NCI-H524 (cell line): ENCODE data around the gene GGTA1.
"Not testable (repeated sequence)": the region's sequence is repeated elsewhere in the genome, so short reads cannot be mapped to it uniquely, and the experiment has no call there.

Experiments
- DNase-seq, 2 experiments: peaks; one replicate each; lab custom pipeline; 2025; lab: John Stamatoyannopoulos, UW

The GGTA1 gene

GRCh38 chr9:121458449-121458848 lies 41.2 kb downstream of the GGTA1 start:
- DNase-seq = not testable (repeated sequence)

- DNase-seq = no peak
These were observed 44.0 kb downstream of the GGTA1 start for GRCh38 chr9:121455527-121456239.

- no peak for DNase-seq
These were observed 44.7 kb downstream of the GGTA1 start for GRCh38 chr9:121454972-121455371.

GRCh38 chr9:121453232-121453892 lies 46.3 kb downstream of the GGTA1 start:
- no peak for DNase-seq

- no peak for DNase-seq
These were observed 47.6 kb downstream of the GGTA1 start for GRCh38 chr9:121452085-121452484.

GRCh38 chr9:121451586-121451985 lies 48.1 kb downstream of the GGTA1 start:
- no peak for DNase-seq

GRCh38 chr9:121450241-121450640 lies 49.4 kb downstream of the GGTA1 start:
- DNase-seq = no peak

GRCh38 chr9:121449786-121450185 lies 49.9 kb downstream of the GGTA1 start:
- DNase-seq = no peak

GRCh38 chr9:121447321-121447834 lies 52.3 kb downstream of the GGTA1 start:
- DNase-seq = no peak

GRCh38 chr9:121445986-121446385 lies 53.7 kb downstream of the GGTA1 start:
- peak; percentile 13 to 44 for DNase-seq

- DNase-seq = no peak
These were observed 55.7 kb downstream of the GGTA1 start for GRCh38 chr9:121443981-121444380.

GRCh38 chr9:121441165-121441564 lies 58.5 kb downstream of the GGTA1 start:
- no peak for DNase-seq

- peak; percentile 22 to 65 for DNase-seq
These were observed 59.7 kb downstream of the GGTA1 start for GRCh38 chr9:121439711-121440664.

GRCh38 chr9:121439016-121439415 lies 60.6 kb downstream of the GGTA1 start:
- no peak for DNase-seq

GRCh38 chr9:121437891-121438290 lies 61.8 kb downstream of the GGTA1 start:
- DNase-seq = no peak

- DNase-seq = not testable (repeated sequence)
These were observed 62.6 kb downstream of the GGTA1 start for GRCh38 chr9:121437046-121437445.

GRCh38 chr9:121434969-121435368 lies 64.7 kb downstream of the GGTA1 start:
- peak; percentile 53 to 91 for DNase-seq

- DNase-seq = no peak
These were observed 71.7 kb downstream of the GGTA1 start for GRCh38 chr9:121427899-121428298.

- no peak for DNase-seq
These were observed 75.6 kb downstream of the GGTA1 start for GRCh38 chr9:121424024-121424432.

- DNase-seq = no peak
These were observed 87.7 kb downstream of the GGTA1 start for GRCh38 chr9:121411993-121412392.

- no peak for DNase-seq
These were observed 93.7 kb downstream of the GGTA1 start for GRCh38 chr9:121405899-121406298.
